ENCODE data around the gene TMEM50B. TPM values are rescaled to one million over a fixed set of nuclear protein-coding genes. Genes with fewer than 3 reads are reported as not detected.
"Not testable (repeated sequence)": the region's sequence is repeated elsewhere in the genome, so short reads cannot be mapped to it uniquely, and the experiment has no call there.

The TMEM50B gene
- total RNA-seq, 1 donor from 2014 or later: 31.7 TPM

DNA sequence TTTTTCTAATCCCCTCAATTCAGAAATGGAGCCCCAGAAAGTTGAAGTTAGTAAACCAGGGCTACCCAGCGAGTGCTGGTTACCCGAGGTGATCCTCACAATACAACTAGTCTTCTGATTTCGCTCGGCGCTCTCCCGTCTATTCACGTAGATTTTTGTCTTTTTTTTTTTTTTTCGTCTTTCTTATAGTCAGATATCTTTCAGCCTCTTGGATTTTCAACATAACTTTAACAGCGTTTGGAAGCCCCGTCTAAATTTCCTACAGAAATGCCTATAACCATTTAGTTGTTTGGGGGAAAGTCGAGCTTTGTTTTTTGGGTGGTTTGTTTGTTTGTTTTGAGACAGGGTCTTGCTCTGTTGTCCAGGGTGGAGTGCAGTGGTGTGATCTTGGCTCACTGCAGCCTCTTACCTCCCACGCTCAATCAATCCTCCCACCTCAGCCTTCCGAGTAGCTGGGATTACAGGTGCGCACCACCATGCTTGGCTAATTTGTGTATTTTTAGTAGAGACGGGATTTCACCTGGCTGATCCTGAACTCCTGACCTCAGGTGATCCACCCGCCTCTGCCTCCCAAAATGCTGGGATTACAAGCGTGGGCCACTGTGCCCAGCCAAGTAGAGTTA lies 818 bp upstream of the TMEM50B start:
- intact Hi-C loops (cut with DNase I): no loop called here
- no peak for DNase-seq (ENCODE audit: low spot score)

DNA sequence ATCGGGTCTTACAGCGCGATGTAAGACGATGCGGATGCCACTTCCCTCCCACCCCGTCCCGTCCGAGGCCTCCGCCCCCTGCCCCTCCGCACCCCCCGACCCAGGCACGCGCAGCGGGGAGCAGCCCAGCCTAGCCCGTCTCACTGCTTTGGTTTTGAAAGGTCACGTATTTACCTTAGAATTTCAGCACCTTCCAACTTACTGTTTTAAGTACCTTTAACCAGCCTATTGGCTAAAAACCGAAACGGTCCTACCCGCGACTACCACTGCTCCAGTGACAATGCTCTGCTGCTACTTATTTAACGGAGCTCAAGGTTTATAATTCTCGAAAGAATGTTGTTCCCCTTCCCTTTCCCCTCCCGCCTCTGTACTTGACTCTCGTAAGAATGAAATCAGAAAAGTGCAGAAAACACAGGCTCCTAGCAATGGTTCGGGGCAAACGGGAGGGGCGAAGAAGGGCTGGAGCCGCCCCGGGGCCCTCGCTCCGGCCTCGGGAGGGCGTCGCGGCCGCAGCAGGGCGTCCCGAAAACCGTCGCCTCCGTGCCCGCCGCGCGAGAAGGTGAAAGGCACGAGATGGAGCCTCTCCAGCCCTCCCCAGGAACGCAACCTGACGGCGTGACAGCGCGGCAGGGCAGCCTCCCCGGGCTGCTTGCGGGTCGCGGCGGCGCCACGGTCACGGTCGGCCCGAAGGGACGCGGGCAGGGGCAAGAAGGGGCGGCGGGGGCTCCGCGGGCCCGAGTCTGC lies 667 bp downstream of the TMEM50B start:
- DNase-seq (ENCODE audit: low spot score): peak; percentile 77
- intact Hi-C loops (cut with DNase I): no loop called here

DNA sequence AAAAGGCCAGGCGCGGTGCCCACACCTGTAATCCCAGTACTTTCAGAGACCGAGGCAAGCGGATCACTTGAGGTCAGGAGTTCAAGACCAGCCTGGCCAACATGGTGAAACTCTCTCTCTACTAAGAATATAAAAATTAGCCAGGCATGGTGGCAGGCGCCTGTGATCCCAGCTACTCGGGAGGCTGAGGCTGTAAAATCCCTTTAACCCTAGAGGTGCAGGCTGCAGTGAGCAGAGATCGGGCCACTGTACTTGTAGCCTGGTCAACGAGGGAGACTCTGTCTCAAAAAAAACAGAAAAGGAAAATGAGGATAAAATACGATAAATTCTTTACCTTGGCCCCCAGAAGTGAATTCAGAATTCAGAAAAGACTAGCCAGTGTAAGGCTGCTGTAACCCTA lies 1.6 kb downstream of the TMEM50B start:
- DNase-seq (ENCODE audit: low spot score): no peak
- intact Hi-C loops (cut with DNase I): no loop called here

GRCh38 chr21:33477066-33477465 lies 2.7 kb downstream of the TMEM50B start:
- DNase-seq (ENCODE audit: low spot score): no peak
- intact Hi-C loops (cut with DNase I): no loop called here

- intact Hi-C loops (cut with DNase I): no loop called here
These were observed 6.4 kb downstream of the TMEM50B start for GRCh38 chr21:33473344-33473743.

DNA sequence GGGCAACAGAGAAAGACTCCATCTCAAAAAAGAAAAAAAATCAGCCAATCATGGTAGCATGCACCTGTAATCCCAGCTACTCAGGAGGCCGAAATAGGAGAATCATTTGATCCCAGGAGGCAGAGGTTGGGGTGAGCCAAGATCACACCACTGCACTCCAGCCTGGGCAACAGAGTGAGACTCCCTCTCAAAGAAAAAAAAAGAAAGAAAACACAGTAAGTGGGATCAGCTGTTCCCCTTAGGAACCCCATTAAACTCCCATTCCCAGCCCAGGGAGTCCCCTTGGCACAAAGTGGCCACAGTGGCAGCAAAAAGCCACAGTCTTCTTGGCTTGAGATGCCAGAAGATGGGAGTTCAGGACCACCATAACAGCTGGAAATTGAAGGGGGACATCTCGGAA lies 9.1 kb downstream of the TMEM50B start:
- DNase-seq (ENCODE audit: low spot score): no peak
- intact Hi-C loops (cut with DNase I): no loop called here

More at GRCh38 chr21:33473344-33473743, 6.4 kb downstream of the TMEM50B start:
- no peak for DNase-seq (ENCODE audit: low spot score)

DNA sequence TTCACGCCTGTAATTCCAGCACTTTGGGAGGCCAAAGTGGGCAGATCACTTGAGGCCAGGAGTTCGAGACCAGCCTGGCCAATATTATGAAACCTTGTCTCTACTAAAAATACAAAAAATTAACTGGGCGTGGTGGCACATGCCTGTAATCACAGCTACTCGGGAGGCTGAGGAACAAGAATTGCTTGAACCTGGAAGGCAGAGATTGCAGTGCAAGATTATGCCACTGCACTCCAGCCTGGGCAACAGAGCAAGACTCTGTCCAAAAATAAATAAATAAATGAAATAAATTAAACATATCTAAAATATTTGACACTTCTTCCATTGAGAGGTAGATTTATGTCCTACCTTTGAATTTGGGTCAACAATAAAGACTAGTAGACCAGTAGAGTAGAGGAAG lies 10.6 kb downstream of the TMEM50B start:
- intact Hi-C loops (cut with DNase I); DNase-seq (ENCODE audit: low spot score): not testable (repeated sequence)

DNA sequence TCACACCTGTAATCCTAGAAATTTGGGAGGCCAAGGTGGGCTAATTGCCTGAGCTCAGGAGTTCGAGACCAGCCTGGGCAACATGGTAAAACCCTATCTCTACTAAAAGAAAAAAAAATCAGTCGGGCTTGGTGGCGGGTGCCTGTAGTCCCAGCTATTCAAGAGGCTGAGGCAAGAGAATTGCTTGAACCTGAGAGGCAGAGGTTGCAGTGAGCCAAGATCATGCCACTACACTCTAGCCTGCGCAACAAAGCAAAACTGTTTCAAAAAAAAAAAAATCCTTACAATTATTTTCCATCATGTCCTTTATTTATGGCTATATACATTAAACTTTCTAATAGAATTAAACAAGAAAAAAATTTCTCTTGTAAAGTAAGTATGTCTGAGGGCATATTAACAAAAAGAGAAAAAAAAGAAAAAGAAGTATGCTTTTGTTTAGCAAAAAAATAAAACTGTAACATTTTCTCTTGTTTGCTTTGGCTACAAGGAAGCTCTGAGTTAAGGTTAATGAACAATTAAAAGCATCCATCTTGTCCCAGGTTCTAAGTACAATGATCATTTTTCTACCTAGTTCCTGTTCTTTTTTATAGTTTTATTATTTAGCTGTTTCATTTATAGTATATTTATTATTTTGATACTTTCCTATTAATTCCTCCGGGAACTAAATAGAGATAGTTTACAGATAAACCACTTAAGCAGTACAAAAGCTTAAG lies 18.1 kb downstream of the TMEM50B start:
- intact Hi-C loops (cut with DNase I): no loop called here

DNA sequence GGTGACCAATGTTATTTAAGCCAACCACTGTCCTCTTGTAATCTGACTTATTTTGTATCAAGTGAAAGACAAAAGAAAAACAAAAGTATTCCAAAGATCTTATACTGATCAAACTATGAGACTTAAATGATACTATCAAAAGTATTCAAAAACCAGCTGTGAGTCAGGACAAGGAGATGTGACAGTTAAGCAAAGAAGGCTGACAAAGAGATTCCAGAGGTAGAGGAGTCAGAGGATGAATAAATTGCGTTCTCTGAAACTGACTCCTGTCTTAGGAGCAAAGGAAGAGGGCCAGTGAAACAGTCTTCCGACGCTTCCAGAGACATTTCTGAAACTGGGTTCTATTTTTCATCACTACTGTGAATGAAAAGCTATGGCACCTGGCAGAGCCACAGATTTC lies 20.9 kb downstream of the TMEM50B start:
- no peak for DNase-seq (ENCODE audit: low spot score)
- intact Hi-C loops (cut with DNase I): no loop called here

More for the DNA sequence above, 18.1 kb downstream of the TMEM50B start:
- DNase-seq (ENCODE audit: low spot score): no peak

- no peak for DNase-seq (ENCODE audit: low spot score)
- intact Hi-C loops (cut with DNase I): no loop called here
These were observed 23.9 kb downstream of the TMEM50B start for GRCh38 chr21:33455686-33456446.

DNA sequence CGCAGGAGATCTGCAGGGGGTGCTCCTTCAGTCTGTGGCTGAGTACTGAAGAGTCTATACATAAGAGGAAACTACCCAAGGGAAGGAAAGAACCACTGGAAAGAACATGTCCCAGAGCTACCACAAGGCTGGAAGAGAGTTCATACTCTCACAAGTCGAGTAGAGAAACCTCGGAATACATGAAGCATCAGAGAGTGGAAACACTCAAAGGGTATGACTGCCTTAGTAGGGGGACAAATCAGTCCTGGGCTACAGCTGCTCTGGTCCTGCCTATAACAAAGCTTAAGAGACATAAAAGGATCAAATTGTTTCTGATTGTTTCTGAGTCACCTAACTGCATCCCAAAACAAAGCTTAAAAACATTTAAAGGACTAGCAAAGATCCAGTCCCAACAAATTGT lies 27.4 kb downstream of the TMEM50B start:
- no peak for DNase-seq (ENCODE audit: low spot score)
- intact Hi-C loops (cut with DNase I): no loop called here

GRCh38 chr21:33451634-33452071 lies 28.1 kb downstream of the TMEM50B start:
- no peak for DNase-seq (ENCODE audit: low spot score)
- intact Hi-C loops (cut with DNase I): no loop called here

DNA sequence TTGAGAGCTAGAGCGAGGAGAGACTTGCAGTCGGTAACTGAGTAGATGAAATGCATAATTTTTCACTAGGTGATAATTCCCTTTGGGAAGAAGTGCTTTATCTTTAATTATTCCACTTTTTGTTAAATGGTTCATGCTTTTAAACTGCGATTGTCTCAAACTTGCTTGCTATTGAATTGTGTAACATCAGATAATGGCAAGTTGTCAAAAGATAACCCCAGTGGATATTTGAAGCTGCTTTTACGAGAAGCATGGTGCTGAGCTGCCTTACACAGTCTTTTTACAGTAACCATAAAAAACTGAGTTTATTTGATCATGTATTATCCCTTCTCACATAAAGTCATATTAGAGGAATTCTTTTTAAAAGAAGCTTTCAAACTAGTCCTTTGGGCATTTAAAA lies 30.2 kb downstream of the TMEM50B start:
- DNase-seq (ENCODE audit: low spot score): no peak
- intact Hi-C loops (cut with DNase I): loop anchor here (10.0 kb wide), 1 partner anchor 505 kb away; no protein-coding TSS in a partner anchor

DNA sequence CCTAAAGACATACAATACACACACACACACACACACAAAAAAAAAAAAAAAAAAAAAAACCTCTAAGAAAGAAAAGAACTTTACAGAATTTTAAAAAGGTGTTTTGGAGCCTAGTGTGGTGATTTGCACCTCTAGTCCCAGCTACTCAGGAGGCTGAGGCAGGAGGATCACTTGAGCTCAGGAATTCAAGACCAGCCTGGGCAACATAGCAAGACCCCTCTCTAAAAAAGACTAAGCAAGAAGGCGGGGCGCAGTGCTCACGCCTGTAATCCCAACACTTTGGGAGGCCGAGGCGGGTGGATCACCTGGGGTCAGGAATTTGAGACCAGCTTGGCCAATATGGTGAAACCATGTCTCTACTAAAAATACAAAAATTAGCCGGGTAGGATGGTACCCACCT lies 33.2 kb downstream of the TMEM50B start:
- intact Hi-C loops (cut with DNase I): loop anchor here (10.0 kb wide), 1 partner anchor 502 kb away; no protein-coding TSS in a partner anchor
- not testable (repeated sequence) for DNase-seq (ENCODE audit: low spot score)

DNA sequence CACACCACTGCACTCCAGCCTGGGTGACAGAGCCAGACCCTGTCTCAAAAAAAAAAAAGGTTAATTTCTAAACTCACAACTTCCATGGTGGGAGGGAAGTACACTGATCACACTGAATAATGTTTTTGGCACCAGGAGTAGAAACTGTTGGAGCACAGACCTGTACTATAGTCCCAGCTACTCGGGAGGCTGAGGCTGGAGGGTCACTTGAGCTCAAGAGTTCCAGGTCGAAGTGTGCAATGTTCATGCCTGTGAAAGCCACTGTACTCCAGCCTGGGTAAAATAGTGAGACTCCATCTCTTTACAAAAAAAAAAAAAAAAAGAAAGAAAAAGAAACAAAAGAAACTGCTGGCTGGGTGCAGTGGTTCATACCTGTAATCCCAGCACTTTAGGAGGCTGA lies 35.3 kb downstream of the TMEM50B start:
- intact Hi-C loops (cut with DNase I): loop anchor here (2.0 to 10.0 kb wide), 3 partner anchors 42 to 500 kb away; partner anchors contain the start of gene IFNGR2
- DNase-seq (ENCODE audit: low spot score): no peak

- intact Hi-C loops (cut with DNase I): loop anchor here (5.0 to 10.0 kb wide), 2 partner anchors 41 to 498 kb away; partner anchors contain the start of gene IFNGR2
- no peak for DNase-seq (ENCODE audit: low spot score)
These were observed 36.6 kb downstream of the TMEM50B start for GRCh38 chr21:33443194-33443593.

DNA sequence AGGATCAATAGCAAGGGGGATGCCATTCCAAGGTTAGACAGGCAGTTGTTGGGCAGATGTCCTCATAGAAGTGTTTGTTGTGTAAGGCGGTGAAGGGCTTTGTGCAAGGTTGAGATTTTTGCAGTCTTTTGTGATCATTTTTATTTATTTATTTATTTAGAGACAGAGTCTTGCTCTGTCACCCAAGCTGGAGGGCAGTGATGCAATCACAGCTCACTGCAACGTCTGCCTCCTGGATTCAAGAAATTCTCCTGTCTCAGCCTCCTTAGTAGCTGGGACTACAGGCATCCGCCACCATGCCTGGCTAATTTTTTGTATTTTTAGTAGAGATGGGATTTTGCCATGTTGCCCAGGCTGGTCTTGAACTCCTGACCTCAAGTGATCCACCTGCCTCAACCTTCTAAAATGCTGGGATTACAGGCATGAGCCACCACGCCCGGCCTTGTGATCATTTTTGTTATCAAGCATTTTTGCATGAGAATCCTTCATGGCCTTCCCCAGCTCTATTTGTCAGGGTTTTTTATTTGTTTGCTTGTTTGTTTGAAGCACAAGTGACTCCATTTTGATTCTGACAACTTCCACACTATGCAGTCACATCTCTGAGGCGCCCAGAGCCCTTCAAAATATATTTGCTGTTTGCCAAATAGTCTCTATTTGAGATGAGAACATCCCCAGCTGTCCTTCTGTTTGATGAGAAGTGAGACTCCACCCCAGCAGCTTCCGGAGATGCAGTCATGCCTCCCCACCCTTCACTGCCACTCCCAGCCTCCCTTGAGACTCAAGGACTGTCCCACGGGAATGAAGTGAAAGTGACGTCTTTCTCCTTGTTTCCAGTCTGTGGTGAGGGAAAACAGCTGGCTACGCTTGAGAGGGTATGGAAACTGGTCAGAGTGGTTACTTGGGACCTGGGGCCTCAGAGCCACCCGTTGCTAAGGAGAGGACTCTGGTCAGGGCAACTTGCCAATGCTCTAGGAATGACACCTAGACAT lies 38.0 kb downstream of the TMEM50B start:
- intact Hi-C loops (cut with DNase I): loop anchor here (5.0 to 10.0 kb wide), 2 partner anchors 39 to 497 kb away; partner anchors contain the start of gene IFNGR2
- DNase-seq (ENCODE audit: low spot score): no peak

GRCh38 chr21:33437140-33437539 lies 42.6 kb downstream of the TMEM50B start:
- no peak for DNase-seq (ENCODE audit: low spot score)
- intact Hi-C loops (cut with DNase I): no loop called here
